OCI-LY3 (cell line): ENCODE measurements around the gene COL4A2.

Experiments used
- CTCF ChIP-seq: fragments of 200-600, 300-600 bp; sonication (generic); IDR thresholded peaks from 2 replicates; pipeline ENCODE4 v1.5.1; 2014; ENCODE audit warnings: antibody characterized with exemption, low read length, low read depth
- EZH2phosphoT487 ChIP-seq: fragments of 200-600 bp; shearing (Covaris generic); IDR thresholded peaks from 2 replicates; pipeline ENCODE4 v1.6.1; 2018; ENCODE audit warnings: antibody characterized with exemption, mixed run types, low read depth

GRCh38 chr13:110531100-110531499, 224.0 kb downstream of the COL4A2 start:
- TF ChIP-seq CTCF (no peak), EZH2phosphoT487 (no peak)
